Inflammatory macrophage treated with lipopolysaccharide for 1 hour (primary cell): ENCODE data around the gene NPM1.

Source experiments
- DNase-seq, 2 donors: peaks; one replicate each; pipeline ENCODE4 v3.0.0-alpha.2; 2020 to 2022

The NPM1 gene

GRCh38 chr5:171428809-171429542, 41.3 kb downstream of the NPM1 start:
- DNase-seq, result no peak

GRCh38 chr5:171429543-171429910, 41.9 kb downstream of the NPM1 start:
- no peak for DNase-seq

- no peak for DNase-seq
Observed at GRCh38 chr5:171431251-171431777, 43.7 kb downstream of the NPM1 start.

GRCh38 chr5:171432076-171432475, 44.4 kb downstream of the NPM1 start:
- no peak for DNase-seq

GRCh38 chr5:171432583-171433351, 45.1 kb downstream of the NPM1 start:
- no peak for DNase-seq

- no peak for DNase-seq
Observed at GRCh38 chr5:171433352-171433698, 45.7 kb downstream of the NPM1 start.

GRCh38 chr5:171433982-171434676, 46.5 kb downstream of the NPM1 start:
- DNase-seq, result no peak

GRCh38 chr5:171434874-171435273, 47.2 kb downstream of the NPM1 start:
- no peak for DNase-seq

- DNase-seq, result no peak
Observed at GRCh38 chr5:171435908-171436307, 48.3 kb downstream of the NPM1 start.

- no peak for DNase-seq
Observed at GRCh38 chr5:171436804-171437285, 49.2 kb downstream of the NPM1 start.

- DNase-seq, result no peak
Observed at GRCh38 chr5:171437286-171437821, 49.7 kb downstream of the NPM1 start.

- DNase-seq, result no peak
Observed at GRCh38 chr5:171438738-171439137, 51.1 kb downstream of the NPM1 start.

- no peak for DNase-seq
Observed at GRCh38 chr5:171441246-171441791, 53.7 kb downstream of the NPM1 start.

GRCh38 chr5:171442287-171443042, 54.8 kb downstream of the NPM1 start:
- peak; percentile 50 to 58 for DNase-seq

- DNase-seq, result no peak
Observed at GRCh38 chr5:171444582-171444981, 56.9 kb downstream of the NPM1 start.

GRCh38 chr5:171445644-171446516, 58.2 kb downstream of the NPM1 start:
- no peak for DNase-seq

GRCh38 chr5:171447226-171447625, 59.6 kb downstream of the NPM1 start:
- DNase-seq, result no peak

- DNase-seq, result no peak
Observed at GRCh38 chr5:171449426-171449825, 61.8 kb downstream of the NPM1 start.

- DNase-seq, result peak; percentile 4 to 10
Observed at GRCh38 chr5:171450423-171451331, 63.0 kb downstream of the NPM1 start.

GRCh38 chr5:171451421-171451820, 63.8 kb downstream of the NPM1 start:
- no peak for DNase-seq
